NK-92 treated with Interleukin-12 subunit alpha and Interleukin-12 subunit beta, amount 100 ng/mL, for 24 hours (cell line): ENCODE results near the gene CEBPG.

ENCODE experiments used
- DNase-seq: peaks from one replicate; lab custom pipeline; 2025; lab: John Stamatoyannopoulos, UW

CEBPG gene

DNA sequence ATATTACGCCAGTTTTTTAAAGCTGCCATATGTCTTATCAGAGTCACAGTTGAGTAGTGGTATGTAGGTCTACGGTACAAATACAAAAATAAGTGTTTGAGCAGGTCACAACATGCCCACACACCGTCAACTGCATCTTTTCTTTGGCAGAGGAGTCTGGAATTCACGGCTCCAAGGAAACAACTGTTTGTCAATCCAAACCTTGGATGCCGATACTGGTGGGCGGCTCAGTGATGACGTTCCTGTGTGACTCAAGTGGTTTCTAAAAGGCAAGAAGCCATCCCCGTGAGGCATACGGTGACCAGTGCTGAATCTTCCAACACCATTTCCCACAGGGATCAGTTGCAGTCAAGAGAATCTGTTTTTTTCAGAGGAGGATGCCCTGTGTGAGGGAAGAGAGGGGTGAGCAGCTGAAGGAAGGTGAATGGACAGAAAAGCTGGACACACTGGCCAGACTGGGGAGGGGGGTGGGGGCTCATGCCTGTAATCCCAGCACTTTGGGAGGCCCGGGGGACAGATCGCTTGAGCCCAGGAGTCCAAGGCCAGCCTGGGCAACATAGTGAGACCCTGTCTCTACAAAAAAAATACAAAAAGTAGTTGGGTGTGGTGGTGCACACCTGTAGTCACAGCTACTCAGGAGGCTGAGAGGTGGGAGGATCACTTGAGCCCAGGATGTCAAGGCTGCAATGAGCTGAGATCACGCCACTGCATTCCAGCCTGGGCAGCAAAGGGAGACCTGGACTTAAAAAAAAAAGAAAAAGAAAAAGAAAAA is 22.8 kb upstream of the CEBPG start:
- no peak for DNase-seq

DNA sequence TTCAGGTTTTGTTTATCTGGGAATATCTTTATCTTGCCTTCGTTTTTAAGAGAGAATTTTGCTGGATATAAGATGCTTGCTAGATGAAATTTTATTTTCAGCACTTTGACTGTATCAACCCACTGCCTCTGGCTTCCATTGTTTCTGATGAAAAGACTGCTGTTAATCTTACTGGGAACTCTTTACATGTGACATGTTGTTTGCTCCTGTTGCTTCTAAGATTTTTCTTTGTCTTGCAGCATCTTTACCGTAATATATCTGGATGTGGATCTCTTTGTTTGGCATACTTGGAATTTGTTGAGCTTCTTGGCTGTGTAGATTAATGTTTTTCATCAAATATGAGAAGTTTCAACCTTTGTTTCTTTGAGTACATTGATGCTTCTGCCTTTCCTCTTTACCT is 18.0 kb upstream of the CEBPG start:
- no peak for DNase-seq

DNA sequence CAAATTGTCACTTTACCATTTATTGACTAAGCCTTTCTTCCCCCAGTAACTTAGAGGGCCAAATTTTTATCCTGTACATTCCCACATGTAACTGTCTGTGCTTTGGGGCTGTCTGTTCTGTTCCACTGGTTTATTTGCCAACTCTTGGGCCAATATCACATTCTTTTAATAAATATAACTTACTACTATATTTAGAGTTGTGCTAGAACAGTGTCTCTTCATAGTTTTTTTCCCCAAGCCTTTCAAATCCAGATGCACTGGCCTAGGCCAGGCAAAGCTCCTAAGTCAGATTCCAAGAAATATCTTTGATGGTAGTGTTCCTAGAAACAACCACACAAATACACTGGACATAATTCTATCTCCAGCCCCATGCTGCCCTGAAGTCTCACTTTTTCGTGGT is 16.0 kb upstream of the CEBPG start:
- DNase-seq = no peak

DNA sequence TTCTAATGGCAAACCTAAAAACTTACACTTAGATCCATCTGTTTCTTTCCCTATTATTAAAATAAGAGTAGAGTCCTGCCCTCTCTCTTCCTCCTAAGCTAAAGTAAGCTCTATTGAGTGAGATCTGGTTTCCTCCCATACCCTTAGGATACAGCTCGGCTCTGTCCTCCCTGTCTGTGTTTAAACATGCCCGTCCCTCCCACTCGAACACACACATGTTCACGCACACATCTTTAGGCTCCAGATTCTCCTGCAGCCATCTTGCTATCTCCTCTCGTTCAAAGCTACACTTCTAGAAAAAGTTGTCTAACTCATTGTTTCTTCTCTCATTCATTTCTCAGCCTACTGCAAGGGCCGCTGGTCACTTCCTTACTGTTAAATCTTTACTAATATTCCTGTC is 15.1 kb upstream of the CEBPG start:
- no peak for DNase-seq

DNA sequence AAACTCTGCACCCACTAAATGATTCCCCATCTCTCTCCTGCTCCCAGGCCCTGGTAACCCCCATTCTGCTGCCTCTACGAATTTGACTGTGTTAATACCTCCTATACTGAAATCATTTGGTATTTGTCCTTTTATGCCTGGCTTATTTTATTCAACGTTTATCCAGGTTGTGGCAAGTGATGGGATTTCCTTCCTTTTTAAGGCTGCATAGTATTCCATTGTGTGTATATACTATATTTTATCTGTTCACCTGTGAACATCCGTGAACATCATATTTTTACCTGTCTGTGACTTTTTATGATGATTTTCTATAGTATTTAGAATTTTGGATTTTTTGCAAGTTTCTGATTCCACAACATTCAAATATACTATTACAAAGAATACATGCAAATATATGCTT is 13.9 kb upstream of the CEBPG start:
- DNase-seq = no peak

DNA sequence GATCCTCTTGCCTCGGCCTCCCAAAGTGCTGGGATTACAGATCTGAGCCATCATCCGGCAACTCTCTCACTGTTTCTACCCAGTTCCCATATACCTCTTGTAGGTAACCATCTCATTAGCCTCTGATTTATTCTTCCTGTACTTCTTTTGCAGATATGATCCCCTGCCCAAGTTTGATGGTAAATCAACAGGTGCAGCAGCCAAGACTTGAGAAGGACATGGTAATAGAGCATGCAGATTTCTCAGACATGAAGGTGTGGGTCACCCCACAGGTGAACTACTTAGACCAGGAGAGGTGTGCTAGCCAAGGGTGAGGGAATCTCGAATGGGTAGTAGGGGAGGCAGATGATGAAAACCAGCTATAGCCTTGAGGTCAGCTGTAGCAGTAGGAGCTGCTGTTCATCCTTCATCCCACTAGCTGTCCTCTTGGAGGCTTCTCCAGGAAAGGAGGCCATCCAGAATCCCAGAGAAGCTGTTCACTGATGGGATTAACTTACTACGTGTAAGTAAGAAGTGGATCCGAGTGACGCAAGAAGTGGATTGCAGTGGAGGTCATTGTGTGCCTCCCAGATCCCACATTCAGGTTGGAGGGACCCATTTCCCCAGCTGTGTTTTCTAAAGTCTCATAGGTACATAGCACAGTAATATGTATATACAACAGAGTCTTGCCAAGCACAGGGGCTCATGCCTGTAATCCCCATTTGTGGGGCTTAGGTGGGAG is 10.8 kb upstream of the CEBPG start:
- DNase-seq = no peak

DNA sequence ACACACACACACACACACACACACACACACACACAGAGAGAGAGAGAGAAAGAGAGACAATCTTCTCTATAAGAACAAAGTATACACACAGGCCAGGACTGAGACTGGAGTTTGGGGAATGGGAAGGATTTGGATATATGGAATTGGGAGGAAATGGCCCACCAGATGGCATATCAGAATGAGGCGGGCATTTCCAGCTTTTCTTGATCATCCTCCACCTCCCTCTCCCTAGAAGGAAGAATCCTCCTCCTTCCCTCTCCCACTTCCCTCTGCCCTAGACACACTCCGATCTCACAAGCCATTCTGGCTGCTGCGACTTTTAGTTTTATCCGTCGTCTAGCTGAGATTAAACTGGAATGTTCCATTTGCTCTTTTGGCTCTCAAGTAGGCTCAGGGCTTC is 10.0 kb upstream of the CEBPG start:
- no peak for DNase-seq

DNA sequence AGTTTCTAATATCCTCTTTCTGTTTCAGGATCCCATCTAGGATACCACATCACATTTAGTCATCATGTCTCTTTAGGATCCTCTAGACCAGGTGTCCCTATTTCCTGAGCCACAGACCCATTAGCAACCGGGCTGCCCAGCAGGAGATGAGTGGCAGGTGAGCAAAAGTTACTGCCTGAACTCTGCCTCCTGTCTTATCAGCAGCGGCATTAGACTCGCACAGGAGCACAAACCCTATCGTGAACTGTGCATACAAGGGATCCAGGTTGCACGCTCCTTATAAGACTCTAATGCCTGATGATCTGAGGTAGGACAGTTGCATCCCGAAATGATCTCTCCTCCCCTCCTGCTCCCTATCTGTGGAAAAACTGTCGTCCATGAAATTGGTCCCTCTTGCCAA is 7.8 kb upstream of the CEBPG start:
- DNase-seq = no peak

DNA sequence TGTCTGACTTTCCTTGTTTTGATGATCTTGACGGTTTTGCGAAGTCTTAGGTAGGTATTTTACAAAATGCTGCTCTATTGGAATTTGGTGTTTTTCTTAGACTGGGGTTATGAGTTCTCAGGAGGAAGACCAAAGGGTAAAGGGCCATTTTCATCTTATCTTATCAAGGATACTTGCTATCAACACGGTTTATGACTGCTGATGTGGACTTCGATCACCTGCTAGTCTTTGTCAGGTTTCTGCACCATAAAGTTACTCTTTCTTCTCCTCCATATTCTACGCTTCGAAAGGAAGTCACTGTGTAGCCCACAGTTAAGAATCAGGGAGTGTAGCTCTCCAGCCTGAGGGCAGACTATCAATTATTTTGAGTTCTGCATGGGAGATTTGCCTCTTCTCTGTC is 7.4 kb upstream of the CEBPG start:
- no peak for DNase-seq

DNA sequence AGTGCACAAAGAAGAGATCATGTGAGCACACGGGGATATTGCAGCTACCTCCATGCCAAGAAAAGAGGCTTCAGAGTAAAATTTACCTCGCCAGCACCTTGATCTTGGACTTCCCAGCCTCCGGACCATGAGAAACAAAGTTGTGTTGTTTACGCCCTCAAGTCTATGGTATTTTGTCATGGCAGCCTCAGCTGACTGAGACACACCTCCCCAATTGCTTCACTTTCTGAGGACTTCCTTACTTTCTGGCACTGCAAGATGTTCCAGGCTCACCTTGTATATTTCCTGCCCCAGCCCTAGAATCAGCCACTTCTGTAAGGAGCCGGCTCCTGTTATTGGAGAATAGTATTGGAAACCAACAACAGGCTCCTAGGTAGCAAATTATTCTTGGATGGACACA is 6.6 kb upstream of the CEBPG start:
- no peak for DNase-seq

DNA sequence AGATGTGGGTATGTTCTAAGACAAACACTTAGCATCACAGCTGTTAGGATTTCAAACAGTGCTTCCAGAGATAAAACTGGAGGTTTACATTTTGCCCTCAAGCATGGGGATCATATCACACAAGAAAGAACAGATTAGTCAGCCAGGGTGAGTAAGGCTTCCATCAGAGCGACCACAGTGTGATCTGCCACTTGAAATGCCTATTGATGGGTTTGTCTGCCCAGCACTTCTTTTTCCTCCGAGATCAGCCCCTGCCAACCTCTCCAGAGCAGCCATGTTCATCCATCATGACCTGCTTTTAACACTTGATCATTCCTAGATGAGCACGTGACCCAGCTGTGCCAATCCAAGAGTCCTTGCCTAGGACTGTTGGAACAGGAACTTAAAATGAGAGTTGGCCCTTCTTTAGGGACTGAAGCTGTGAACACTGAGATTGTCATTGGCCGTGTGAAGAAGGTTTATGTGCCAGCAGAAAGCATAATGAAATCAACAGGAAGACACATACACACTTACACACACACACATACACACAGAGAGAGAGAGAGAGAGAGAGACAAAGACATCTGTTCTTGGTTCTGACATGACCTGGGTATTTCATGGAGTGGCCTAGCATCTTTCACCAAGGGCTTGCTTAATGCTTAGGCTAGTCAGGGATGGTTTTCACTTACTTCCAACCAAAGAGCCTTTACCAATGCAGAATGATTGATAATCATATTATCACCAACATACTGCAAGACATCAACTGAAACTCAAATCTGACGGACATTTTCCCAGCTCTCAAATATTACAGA is 5.2 kb upstream of the CEBPG start:
- DNase-seq = no peak

DNA sequence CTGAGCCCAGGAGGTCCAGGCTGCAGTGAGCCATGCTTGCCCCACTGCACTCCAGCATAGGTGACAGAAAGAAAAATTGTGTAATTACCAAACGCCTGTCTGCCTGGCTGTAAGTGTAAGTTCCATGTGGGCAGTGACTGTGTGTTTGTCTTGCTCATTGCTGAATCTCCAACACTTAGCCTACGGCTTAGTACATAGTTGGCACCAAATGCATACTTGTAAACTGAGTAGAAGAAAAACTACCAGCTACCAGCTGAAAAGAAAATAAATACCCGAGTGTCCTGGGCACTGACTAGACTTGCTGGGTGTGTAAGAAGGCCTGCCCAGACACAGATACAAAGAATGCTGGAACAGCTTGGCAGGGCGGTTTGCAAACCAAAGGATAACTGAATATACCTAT is 2.7 kb upstream of the CEBPG start:
- no peak for DNase-seq

DNA sequence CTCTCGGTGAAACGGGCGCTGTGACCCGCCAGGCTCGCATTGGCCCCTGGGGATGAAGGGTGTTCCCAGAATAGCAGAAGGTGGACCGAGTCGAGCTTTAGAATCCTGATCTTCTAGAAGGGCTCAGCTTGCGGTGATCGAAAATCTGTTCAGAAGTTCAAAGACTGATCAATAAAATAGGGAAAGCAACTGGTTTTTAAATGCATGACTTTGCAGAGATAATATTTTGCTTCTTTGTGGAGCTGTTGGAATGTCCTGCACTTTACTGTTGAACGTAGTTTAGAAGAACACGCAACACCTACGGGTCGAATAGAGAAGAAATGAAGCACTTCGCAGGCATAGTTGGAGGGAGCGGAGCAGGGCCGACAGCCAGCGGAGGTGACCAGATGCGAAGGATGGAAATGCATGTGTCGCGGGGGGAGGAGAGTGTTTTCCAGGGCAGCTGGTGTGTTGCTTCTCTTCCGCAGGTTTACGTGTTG is 766 bp downstream of the CEBPG start:
- no peak for DNase-seq

DNA sequence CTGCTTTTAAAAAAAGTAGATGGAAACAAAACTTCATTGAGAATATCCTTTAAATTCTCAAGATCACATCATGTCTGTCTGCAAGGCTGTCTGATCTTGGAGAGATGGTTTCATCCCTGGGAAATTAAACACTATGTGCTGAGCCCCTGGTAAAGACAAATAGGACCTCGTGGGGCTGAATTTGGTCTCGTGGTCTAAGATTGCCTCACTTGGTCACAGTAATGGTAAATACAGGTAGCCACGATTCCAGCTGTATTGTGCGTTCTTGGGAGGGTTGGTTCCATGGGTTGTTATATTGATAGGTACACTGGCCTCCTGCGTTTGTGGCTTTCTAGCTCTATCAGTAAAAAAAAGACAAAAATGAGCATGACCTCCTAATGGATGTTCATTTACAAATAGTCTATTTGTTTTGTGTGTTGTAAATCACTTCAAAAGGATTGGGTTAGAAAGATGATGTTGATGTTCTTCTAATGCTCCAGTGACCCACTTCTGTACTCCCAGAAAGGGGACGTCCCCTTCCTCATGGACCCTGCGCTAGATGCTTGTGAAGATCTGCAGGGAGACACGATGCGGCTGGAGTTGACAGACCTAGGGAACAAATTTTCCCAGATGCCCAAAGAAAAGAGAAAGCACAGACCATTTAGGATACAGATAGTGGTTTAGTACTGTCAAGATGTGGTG is 1.8 kb downstream of the CEBPG start:
- no peak for DNase-seq

DNA sequence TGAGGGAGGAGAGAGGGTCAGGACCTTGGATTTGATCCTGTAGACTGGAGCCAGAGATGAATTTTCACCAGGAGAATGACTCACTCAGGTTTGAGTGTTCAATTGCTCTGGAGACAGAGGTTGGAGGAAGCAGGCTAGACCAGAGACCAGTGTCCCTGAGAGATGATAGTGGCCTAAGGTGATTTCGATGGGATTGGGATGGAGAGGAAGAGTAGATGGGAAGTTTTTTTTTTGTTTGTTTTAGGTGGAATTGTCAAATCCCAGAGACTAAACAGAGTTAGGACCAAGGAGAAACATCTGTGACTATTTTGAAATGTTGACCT is 2.3 kb downstream of the CEBPG start:
- no peak for DNase-seq

DNA sequence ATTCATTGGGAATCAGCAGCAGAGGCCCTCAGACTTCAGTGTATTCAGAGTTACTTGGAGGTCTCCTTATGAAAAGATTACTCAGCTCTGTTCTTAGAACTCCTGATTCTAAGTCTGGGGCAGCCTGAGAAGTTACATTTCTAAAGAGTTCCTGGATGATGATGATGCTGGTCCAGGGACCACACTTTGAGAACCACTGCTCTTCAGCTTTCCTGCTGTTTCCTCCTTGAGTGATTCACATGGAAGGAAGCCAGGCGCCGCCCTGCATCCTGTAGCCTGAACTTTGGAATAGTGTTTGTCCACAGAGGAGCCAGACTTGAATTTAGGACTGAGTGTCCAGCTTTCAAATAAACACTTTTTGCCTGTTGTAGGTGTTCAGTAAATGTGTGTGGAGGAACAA is 2.9 kb downstream of the CEBPG start:
- no peak for DNase-seq

DNA sequence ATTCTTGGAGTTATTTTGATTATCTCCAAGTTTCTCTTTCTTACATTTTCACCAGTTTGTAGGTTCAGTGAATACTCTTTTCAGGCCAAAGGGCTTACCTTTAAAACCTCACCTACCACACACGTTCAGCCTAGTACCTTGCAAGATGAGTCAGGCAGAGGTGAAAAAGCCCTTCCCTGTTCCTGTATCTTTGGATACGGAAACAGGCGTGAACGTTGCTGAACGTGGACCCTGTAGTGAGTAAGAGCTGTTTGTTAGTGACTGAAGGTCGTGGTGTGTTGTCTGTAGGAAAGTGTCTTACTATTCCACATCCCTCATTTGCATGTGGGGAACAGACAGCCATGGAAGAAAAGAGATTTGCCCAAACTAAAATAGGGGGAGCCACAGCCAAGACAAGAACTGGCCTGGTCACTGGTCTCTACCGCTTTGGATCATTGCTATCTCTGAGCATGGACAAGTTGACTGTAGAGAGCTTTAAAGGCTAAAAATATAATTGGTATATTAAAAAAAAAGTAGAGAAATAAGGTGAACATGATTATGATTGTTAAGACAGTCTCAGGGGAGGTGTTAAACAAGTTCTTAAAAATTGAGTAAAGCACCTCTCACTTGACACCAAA is 3.5 kb downstream of the CEBPG start:
- DNase-seq = no peak

DNA sequence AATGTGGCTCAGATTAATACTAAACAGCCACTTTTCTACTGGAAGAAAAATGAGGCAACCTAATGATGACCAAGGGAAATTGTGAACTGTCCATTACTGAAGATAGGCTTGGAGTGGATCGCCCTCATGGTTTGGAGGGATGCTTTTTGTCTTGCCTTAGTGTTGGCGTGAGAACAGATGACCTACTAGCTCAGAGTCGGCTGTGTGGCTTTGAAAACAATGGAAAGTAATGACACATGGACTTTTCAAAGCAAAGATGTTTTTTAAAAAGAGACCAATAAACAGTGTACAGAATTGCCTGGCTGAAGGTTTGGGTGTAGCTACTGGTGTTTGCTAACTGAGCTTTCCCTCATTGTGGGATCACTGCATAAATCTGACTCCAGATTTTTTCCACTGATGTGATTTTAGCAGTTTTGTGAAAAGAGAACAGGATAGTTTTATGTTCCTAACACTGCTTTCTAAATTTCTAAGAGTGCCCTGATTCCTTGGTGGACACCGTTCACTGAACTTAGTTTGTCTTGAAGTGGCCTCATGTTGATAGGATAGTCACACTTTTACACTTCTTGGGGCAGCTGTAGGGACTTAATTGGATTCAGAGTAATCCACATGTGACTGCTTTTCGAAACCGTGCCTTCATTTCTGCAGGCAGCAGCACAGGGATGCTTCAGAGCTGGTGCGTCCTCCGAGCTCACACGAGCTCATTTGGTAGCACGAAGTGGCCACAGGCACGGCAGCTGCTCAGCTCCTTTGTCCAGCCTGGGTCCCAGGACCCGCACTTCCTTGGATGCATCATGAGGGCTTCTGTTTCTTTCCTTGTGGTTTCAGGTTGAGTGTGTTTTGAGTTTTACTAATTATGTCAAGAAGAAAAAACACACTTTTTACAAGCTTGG is 4.3 kb downstream of the CEBPG start:
- DNase-seq = no peak

DNA sequence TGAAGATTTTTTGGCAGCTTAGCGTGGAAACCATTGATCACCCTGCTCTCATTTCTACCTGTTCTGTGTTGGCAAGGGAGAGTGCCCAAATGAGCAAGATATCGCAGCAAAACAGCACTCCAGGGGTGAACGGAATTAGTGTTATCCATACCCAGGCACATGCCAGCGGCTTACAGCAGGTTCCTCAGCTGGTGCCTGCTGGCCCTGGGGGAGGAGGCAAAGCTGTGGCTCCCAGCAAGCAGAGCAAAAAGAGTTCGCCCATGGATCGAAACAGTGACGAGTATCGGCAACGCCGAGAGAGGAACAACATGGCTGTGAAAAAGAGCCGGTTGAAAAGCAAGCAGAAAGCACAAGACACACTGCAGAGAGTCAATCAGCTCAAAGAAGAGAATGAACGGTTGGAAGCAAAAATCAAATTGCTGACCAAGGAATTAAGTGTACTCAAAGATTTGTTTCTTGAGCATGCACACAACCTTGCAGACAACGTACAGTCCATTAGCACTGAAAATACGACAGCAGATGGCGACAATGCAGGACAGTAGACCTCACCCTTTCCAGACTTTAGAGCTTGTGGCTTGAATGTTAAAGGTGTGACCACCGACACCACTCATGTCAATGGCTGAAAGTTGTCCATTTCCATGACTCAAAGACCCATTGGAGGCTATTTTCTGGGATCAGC is 5.8 kb downstream of the CEBPG start:
- no peak for DNase-seq

DNA sequence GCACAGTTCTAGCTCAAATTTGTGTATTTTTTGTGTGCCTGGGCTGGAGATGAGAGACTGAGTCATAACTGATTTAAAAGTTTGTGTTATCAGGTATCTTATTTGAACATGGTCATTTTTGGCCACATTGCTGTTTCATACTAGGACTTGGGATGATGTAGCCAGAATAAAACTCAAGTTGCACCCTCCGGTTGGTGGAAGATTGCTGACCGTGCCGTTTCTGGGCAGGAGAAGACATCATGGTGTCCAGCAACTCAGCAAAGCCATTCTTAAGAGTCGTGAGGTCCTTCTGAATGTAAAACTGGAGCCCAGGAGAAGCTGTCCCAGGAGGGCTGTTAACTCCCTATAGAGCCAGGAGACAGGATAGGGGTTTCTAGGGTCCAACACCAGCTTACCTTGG is 7.6 kb downstream of the CEBPG start:
- DNase-seq = no peak
